Fibroblast of lung (primary cell): ENCODE results near the gene ARHGAP12.

Experiments
- CTCF ChIP-seq, 2 donors: IDR thresholded peaks in 1 of 2; conservative IDR thresholded peaks in 1 of 2; 1 replicate in 1 of 2; 2 replicates in 1 of 2; pipeline ENCODE4 v1.5.1; 2011 to 2012; ENCODE audit warnings: low read length in 2 of 2, control low read depth in 1 of 2, inconsistent platforms in 1 of 2, low read depth in 1 of 2, mild to moderate bottlenecking in 1 of 2
- EZH2 ChIP-seq: IDR thresholded peaks from 2 replicates; pipeline ENCODE4 v1.5.1; 2012; ENCODE audit warnings: low read length, control low read depth, mild to moderate bottlenecking; ENCODE audit errors: missing control alignments

GRCh38 chr10:31924833-31925232, 3.8 kb downstream of the ARHGAP12 start:
- TF ChIP-seq CTCF (conservative IDR thresholded peaks at IDR 0.05 in 1 of 2, IDR thresholded peaks at IDR 0.05 in 1 of 2; ENCODE audit: low read depth in 1 of 2, low read length in 2 of 2) (no peak), EZH2 (no peak)
